ENCODE data around the gene SORCS2.
A peak's percentile ranks its signal among the peaks of the same experiment; 100 is the strongest.

The SORCS2 gene

GRCh38 chr4:7192252-7193029 is at the start of gene SORCS2:
Gene SORCS2 (plus strand): TSS chr4:7192538.
- peak in 2 of 4 experiments; percentile 12 to 22 for DNase-seq

- no peak for DNase-seq
Measured at GRCh38 chr4:7144374-7145290, 47.7 kb upstream of the SORCS2 start.

GRCh38 chr4:7145291-7145934 is 46.9 kb upstream of the SORCS2 start:
- no peak for DNase-seq

GRCh38 chr4:7146059-7146785 is 46.1 kb upstream of the SORCS2 start:
- no peak for DNase-seq

- no peak for DNase-seq
Measured at GRCh38 chr4:7146786-7147115, 45.6 kb upstream of the SORCS2 start.

GRCh38 chr4:7147261-7147660 is 45.1 kb upstream of the SORCS2 start:
- no peak for DNase-seq

- no peak for DNase-seq
Measured at GRCh38 chr4:7147661-7148310, 44.6 kb upstream of the SORCS2 start.

- DNase-seq = no peak
Measured at GRCh38 chr4:7148337-7148736, 44.0 kb upstream of the SORCS2 start.

GRCh38 chr4:7150036-7150635 is 42.2 kb upstream of the SORCS2 start:
- no peak for DNase-seq

GRCh38 chr4:7151668-7152227 is 40.6 kb upstream of the SORCS2 start:
- DNase-seq = no peak

- no peak for DNase-seq
Measured at GRCh38 chr4:7153711-7154110, 38.6 kb upstream of the SORCS2 start.

- no peak for DNase-seq
Measured at GRCh38 chr4:7154351-7154981, 37.9 kb upstream of the SORCS2 start.

- no peak for DNase-seq
Measured at GRCh38 chr4:7155590-7156071, 36.7 kb upstream of the SORCS2 start.

- DNase-seq = no peak
Measured at GRCh38 chr4:7156328-7156727, 36.0 kb upstream of the SORCS2 start.

- DNase-seq = no peak
Measured at GRCh38 chr4:7156761-7157488, 35.4 kb upstream of the SORCS2 start.

- no peak for DNase-seq
Measured at GRCh38 chr4:7157666-7158065, 34.7 kb upstream of the SORCS2 start.

GRCh38 chr4:7158081-7158750 is 34.1 kb upstream of the SORCS2 start:
- DNase-seq = no peak

- DNase-seq = no peak
Measured at GRCh38 chr4:7158991-7159390, 33.3 kb upstream of the SORCS2 start.

- DNase-seq = no peak
Measured at GRCh38 chr4:7159923-7160322, 32.4 kb upstream of the SORCS2 start.

GRCh38 chr4:7160439-7160838 is 31.9 kb upstream of the SORCS2 start:
- DNase-seq = no peak

Measured in activated naive CD4-positive, alpha-beta T cell (primary cell).